Sigmoid colon (tissue), 4 donors: Measurements from ENCODE around the gene CACNG4.

ENCODE experiments used
- CTCF ChIP-seq, 4 experiments: fragments of 450-650 bp in 3 of 4; fragments of 200-600 bp in 1 of 4; IDR thresholded peaks; one replicate each; pipeline ENCODE4 v1.5.1; 2016 to 2019; ENCODE audit warnings: antibody characterized with exemption in 4 of 4, mild to moderate bottlenecking in 3 of 4, moderate library complexity in 2 of 4
- EP300 ChIP-seq, 4 donors: sonication (generic); formaldehyde crosslinking; IDR thresholded peaks; one replicate each; pipeline ENCODE4 v1.6.1; 2017; ENCODE audit warnings: antibody characterized with exemption in 4 of 4
- POLR2A ChIP-seq, 2 donors: fragments of 450-650 bp; IDR thresholded peaks; one replicate each; pipeline ENCODE4 v1.6.1; 2016; ENCODE audit warnings: antibody characterized with exemption in 2 of 2, mild to moderate bottlenecking in 2 of 2, moderate library complexity in 2 of 2
- POLR2AphosphoS5 ChIP-seq, 4 donors: sonication (generic); formaldehyde crosslinking; IDR thresholded peaks; one replicate each; pipeline ENCODE4 v1.6.1; 2017; ENCODE audit warnings: antibody characterized with exemption in 4 of 4

- TF ChIP-seq POLR2AphosphoS5 (IDR thresholded peaks at IDR 0.05) (no peak), CTCF (IDR thresholded peaks at IDR 0.05) (no peak), EP300 (IDR thresholded peaks at IDR 0.05) (no peak), POLR2A (IDR thresholded peaks at IDR 0.05) (no peak)
Measured at GRCh38 chr17:67007266-67007665, 42.8 kb downstream of the CACNG4 start.
